Pancreas (tissue), 10 donors: ENCODE data around the gene TGM4. TPM values are rescaled to one million over a fixed set of nuclear protein-coding genes. Genes with fewer than 3 reads are reported as not detected.
"Not testable (repeated sequence)": the region's sequence is repeated elsewhere in the genome, so short reads cannot be mapped to it uniquely, and the experiment has no call there.

Experiments used
- ATAC-seq, 4 donors: fragments of 200-7000 bp; cut with Tn5 transposase; one replicate each; pipeline versions ENCODE4 v1.8.0 to v1.9.1; 2020; ENCODE audit warnings: mild to moderate bottlenecking in 4 of 4, moderate library complexity in 4 of 4
- DNase-seq, 6 donors: peaks; one replicate each; pipeline ENCODE4 v3.0.0-alpha.2; 2020
- FAIRE-seq: peaks from 2 replicates; lab custom pipeline; 2012; peaks lifted over from hg19 to GRCh38; lab: Jason Lieb, UNC
- H3K27ac ChIP-seq, 4 donors: fragments of 200-600 bp; sonication (generic); 1 replicate in 3 of 4; 2 replicates in 1 of 4; pipeline versions ENCODE4 v1.5.0 to v1.8.0; 2020
- H3K27me3 ChIP-seq, 4 donors: fragments of 200-600 bp; one replicate each; pipeline ENCODE4 v1.8.0; 2021
- H3K36me3 ChIP-seq, 3 donors: fragments of 200-600 bp; sonication (generic) in 1 of 3; one replicate each; pipeline versions ENCODE4 v1.5.0 to v1.8.0; 2020 to 2021
- H3K4me1 ChIP-seq, 3 donors: fragments of 200-600 bp; one replicate each; pipeline ENCODE4 v1.8.0; 2021
- H3K4me3 ChIP-seq, 4 donors: fragments of 200-600 bp; sonication (generic) in 2 of 4; one replicate each; pipeline versions ENCODE4 v1.5.0 to v1.8.0; 2020 to 2021
- H3K9me3 ChIP-seq, 4 donors: fragments of 200-600 bp; one replicate each; pipeline ENCODE4 v1.8.0; 2021
- WGBS, 2 donors: extraction: QIAGEN DNeasy Blood & Tissue Kit; methylation state at CpG; one replicate each; pipeline ENCODE4 v1.1.7; 2013; 5-methylcytosine and 5-hydroxymethylcytosine counted together
- intact Hi-C, 3 donors: fragments of 100-400 bp; cut with DNase I; formaldehyde crosslinking; loops; one replicate each; pipeline versions ENCODE4 v1.11.1 to v1.14.2; 2022
- polyA plus RNA-seq, 2 donors: library from polyadenylated mRNA; stranded (reverse); fragments of 200-250 nt; gene quantifications; one replicate each; pipeline ENCODE4 v1.2.3, GENCODE V29; 2013
- total RNA-seq, 6 donors: library from RNA; stranded (reverse); fragmentation: NEBNext Ultra II Directional in 4 of 6; extraction: Animal tissue kit (Norgen Biotek cat#: 25700) in 4 of 6; gene quantifications; one replicate each; pipeline versions ENCODE4 v1.2.1 to v1.2.4, GENCODE V29; 2021 to 2023
- TF ChIP-seq, protein P1 (sequence below), 4 donors: fragments of 200-600 bp; sonication (generic) in 3 of 4; IDR thresholded peaks; one replicate each; pipeline versions ENCODE4 v1.5.0 to v1.8.0; 2021; ENCODE audit warnings: antibody characterized with exemption in 4 of 4
- donor health status: healthy with polysubstance abuse.
- donor health status: DM: no; HTN: no; CAD: no; lungs with moderate emphysema.
- donor health status: DM: no; HTN: no; CAD: no.
- donor health status: control.
- donor health status: control.
- donor health status: Bipolar disorder and iron deficiency.
- donor health status: DM: yes; HTN: yes; CAD: no.
- donor health status: DM: no; HTN: no; CAD: no.
- donor health status: DM: no; HTN: no; CAD: no.
- donor health status: DM: yes; HTN: yes; CAD: no.

Gene TGM4
- total and polyA plus RNA-seq, 8 donors, result not detected

- FAIRE-seq (no peak), DNase-seq (no peak), ATAC-seq (no peak)
- TF ChIP-seq, protein P1, sequence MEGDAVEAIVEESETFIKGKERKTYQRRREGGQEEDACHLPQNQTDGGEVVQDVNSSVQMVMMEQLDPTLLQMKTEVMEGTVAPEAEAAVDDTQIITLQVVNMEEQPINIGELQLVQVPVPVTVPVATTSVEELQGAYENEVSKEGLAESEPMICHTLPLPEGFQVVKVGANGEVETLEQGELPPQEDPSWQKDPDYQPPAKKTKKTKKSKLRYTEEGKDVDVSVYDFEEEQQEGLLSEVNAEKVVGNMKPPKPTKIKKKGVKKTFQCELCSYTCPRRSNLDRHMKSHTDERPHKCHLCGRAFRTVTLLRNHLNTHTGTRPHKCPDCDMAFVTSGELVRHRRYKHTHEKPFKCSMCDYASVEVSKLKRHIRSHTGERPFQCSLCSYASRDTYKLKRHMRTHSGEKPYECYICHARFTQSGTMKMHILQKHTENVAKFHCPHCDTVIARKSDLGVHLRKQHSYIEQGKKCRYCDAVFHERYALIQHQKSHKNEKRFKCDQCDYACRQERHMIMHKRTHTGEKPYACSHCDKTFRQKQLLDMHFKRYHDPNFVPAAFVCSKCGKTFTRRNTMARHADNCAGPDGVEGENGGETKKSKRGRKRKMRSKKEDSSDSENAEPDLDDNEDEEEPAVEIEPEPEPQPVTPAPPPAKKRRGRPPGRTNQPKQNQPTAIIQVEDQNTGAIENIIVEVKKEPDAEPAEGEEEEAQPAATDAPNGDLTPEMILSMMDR (IDR thresholded peaks at IDR 0.05), result no peak
- Histone ChIP-seq H3K27me3 (no peaks in the 10 kb centered on the region), H3K4me3 (no peak overlapping the region), H3K36me3 (peaks cover 0 to 7% (median 0%) of the 10 kb centered on the region in 3 donors), H3K4me1 (no peaks in the 10 kb centered on the region), H3K27ac (no peak overlapping the region), H3K9me3 (no peaks in the 10 kb centered on the region)
- 88 to 91% methylated on average over 14 of the region's 14 CpGs for whole genome bisulfite sequencing, 2 donors
- intact Hi-C loops, result no loop called here
Measured at GRCh38 chr3:44932986-44933944, 58.9 kb downstream of the TGM4 start.

DNA sequence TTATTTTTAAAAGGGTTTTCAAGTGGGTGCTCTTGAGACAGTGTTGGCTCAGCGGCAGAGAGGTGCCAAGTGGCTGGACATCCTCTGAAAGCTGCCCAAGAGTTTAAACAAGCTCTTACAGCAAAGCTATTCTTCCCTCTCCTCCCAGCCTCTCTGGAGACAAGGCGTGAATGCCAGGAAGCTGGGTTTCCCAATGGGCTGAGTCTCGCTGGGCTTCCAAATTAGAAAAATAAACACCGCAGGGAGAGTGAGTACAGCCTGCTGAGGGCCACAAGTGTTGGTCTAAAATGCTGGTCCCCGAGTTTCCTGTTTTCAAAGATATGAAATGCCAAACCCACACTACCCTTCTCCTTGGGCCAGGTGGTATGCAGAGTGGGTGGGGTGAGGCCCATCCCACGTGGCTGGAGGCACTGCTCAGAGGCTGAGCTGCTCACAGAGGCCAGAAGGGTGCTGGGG lies 65.2 kb downstream of the TGM4 start:
- H3K4me3 ChIP-seq, result no peak overlapping the region
- peaks cover 0 to 11% (median 0%) of the 10 kb centered on the region in 3 donors for H3K36me3 ChIP-seq
- no peaks in the 10 kb centered on the region for H3K4me1 ChIP-seq
- H3K27me3 ChIP-seq, result no peaks in the 10 kb centered on the region
- no peaks in the 10 kb centered on the region for H3K9me3 ChIP-seq
- intact Hi-C loops, result no loop called here
- WGBS, 2 donors, result 85 to 86% methylated on average over 6 of the region's 6 CpGs
- ATAC-seq (no peak), DNase-seq (no peak), FAIRE-seq (no peak)
- TF ChIP-seq, protein P1 (IDR thresholded peaks at IDR 0.05), result no peak
- no peak overlapping the region for H3K27ac ChIP-seq

GRCh38 chr3:44942202-44942921 lies 68.0 kb downstream of the TGM4 start:
- 92 to 94% methylated on average over 9 of the region's 9 CpGs for WGBS, 2 donors
- TF ChIP-seq, protein P1 (IDR thresholded peaks at IDR 0.05), result no peak
- intact Hi-C loops, result no loop called here

GRCh38 chr3:44948239-44948638 lies 73.8 kb downstream of the TGM4 start:
- H3K36me3 ChIP-seq, result peaks cover 0 to 3% (median 0%) of the 10 kb centered on the region in 3 donors
- H3K4me3 ChIP-seq, result no peak overlapping the region
- H3K27ac ChIP-seq, result no peak overlapping the region
- no peak for DNase-seq
- no peaks in the 10 kb centered on the region for H3K27me3 ChIP-seq
- WGBS, 2 donors, result 96 to 98% methylated on average over 3 of the region's 3 CpGs
- intact Hi-C loops, result no loop called here
- TF ChIP-seq, protein P1 (IDR thresholded peaks at IDR 0.05), result no peak
- H3K9me3 ChIP-seq, result no peaks in the 10 kb centered on the region
- FAIRE-seq, result no peak
- no peaks in the 10 kb centered on the region for H3K4me1 ChIP-seq
- no peak for ATAC-seq

More at GRCh38 chr3:44942202-44942921, 68.0 kb downstream of the TGM4 start:
- H3K4me3 ChIP-seq, result no peak overlapping the region
- no peak overlapping the region for H3K27ac ChIP-seq
- DNase-seq (no peak), FAIRE-seq (no peak), ATAC-seq (no peak)
- no peaks in the 10 kb centered on the region for H3K27me3 ChIP-seq
- no peaks in the 10 kb centered on the region for H3K4me1 ChIP-seq
- H3K36me3 ChIP-seq, result peaks cover 0 to 11% (median 0%) of the 10 kb centered on the region in 3 donors
- no peaks in the 10 kb centered on the region for H3K9me3 ChIP-seq

DNA sequence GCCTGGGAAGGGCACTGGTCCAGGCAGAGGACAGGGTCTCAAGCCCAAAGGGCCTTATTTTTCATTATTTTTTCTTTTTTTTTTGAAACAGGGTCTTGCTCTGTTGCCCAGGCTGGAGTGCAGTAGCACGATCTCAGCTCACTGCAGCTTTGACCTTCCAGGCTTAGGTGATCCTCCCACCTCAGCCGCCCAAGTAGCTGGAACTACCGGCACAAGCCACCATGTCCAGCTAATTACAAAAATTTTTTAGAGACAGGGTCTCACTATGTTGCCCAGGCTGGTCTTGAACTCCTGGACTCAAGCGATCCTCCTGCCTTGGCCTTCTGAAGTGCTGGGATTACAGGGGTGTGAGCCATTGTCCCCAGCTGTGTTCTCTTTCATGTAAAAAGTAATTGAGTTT lies 75.4 kb downstream of the TGM4 start:
- H3K27me3 ChIP-seq, H3K9me3 ChIP-seq, H3K4me1 ChIP-seq, H3K36me3 ChIP-seq, H3K27ac ChIP-seq, H3K4me3 ChIP-seq, ATAC-seq, FAIRE-seq, intact Hi-C loops, DNase-seq: not testable (repeated sequence)
- 98 to 99% methylated on average over 4 of the region's 4 CpGs for WGBS, 2 donors
